ENCODE measurements around the gene PAQR3. TPM values are rescaled to one million over a fixed set of nuclear protein-coding genes. Genes with fewer than 3 reads are reported as not detected.
"Not testable (repeated sequence)": the region's sequence is repeated elsewhere in the genome, so short reads cannot be mapped to it uniquely, and the experiment has no call there.

PAQR3 gene
- total RNA-seq, 1 donor from 2014 or later = 10.6 TPM

GRCh38 chr4:78878031-78878430 lies 61.2 kb downstream of the PAQR3 start:
- intact Hi-C loops (cut with DNase I) = no loop called here
- Histone ChIP-seq H3K4me3 (no peak overlapping the region), H3K9me3 (no peaks in the 10 kb centered on the region), H3K4me1 (no peaks in the 10 kb centered on the region), H3K27me3 (no peaks in the 10 kb centered on the region), H3K36me3 (no peaks in the 10 kb centered on the region), H3K27ac (no peak overlapping the region)
- DNase-seq (ENCODE audit: extremely low spot score in 2 of 2) = no peak
- no peak for TF ChIP-seq CTCF (IDR thresholded peaks at IDR 0.05)

- H3K4me3 ChIP-seq = no peak overlapping the region
- peaks cover 0 to 11% of the 10 kb centered on the region in 2 donors for H3K36me3 ChIP-seq
- no peaks in the 10 kb centered on the region for H3K4me1 ChIP-seq
- TF ChIP-seq POLR2A (IDR thresholded peaks at IDR 0.05) (no peak), POLR2AphosphoS5 (IDR thresholded peaks at IDR 0.05; ENCODE audit: insufficient read depth in 1 of 2, low read depth in 1 of 2) (no peak)
- H3K9me3 ChIP-seq = no peaks in the 10 kb centered on the region
- no peak overlapping the region for H3K27ac ChIP-seq
- intact Hi-C loops (cut with DNase I) = no loop called here
- H3K27me3 ChIP-seq = no peaks in the 10 kb centered on the region
- DNase-seq (ENCODE audit: extremely low spot score in 2 of 2) = no peak
Observed at GRCh38 chr4:78876568-78877320, 62.5 kb downstream of the PAQR3 start.

GRCh38 chr4:78870056-78870455 lies 69.2 kb downstream of the PAQR3 start:
- no peaks in the 10 kb centered on the region for H3K4me1 ChIP-seq
- no peak for DNase-seq (ENCODE audit: extremely low spot score in 2 of 2)
- peaks cover 0 to 36% of the 10 kb centered on the region in 2 donors for H3K36me3 ChIP-seq
- no peak overlapping the region for H3K4me3 ChIP-seq
- intact Hi-C loops (cut with DNase I) = no loop called here
- no peaks in the 10 kb centered on the region for H3K27me3 ChIP-seq
- no peaks in the 10 kb centered on the region for H3K9me3 ChIP-seq
- H3K27ac ChIP-seq = no peak overlapping the region
- no peak for TF ChIP-seq POLR2AphosphoS5 (IDR thresholded peaks at IDR 0.05; ENCODE audit: insufficient read depth in 1 of 2, low read depth in 1 of 2)
- no peak for TF ChIP-seq CTCF (IDR thresholded peaks at IDR 0.05)
- no peak for TF ChIP-seq POLR2A (IDR thresholded peaks at IDR 0.05)

GRCh38 chr4:78868712-78869111 lies 70.5 kb downstream of the PAQR3 start:
- not testable (repeated sequence) for H3K4me3 ChIP-seq; H3K4me1 ChIP-seq; H3K27ac ChIP-seq; H3K9me3 ChIP-seq; H3K27me3 ChIP-seq; DNase-seq (ENCODE audit: extremely low spot score in 2 of 2)
- H3K36me3 ChIP-seq = peaks cover 0 to 36% of the 10 kb centered on the region in 2 donors
- intact Hi-C loops (cut with DNase I) = loop anchor here (10.0 kb wide), 2 partner anchors 224 to 254 kb away; no protein-coding TSS in a partner anchor

- intact Hi-C loops (cut with DNase I) = loop anchor here (10.0 kb wide), 2 partner anchors 221 to 251 kb away; no protein-coding TSS in a partner anchor
- Histone ChIP-seq H3K9me3 (no peaks in the 10 kb centered on the region), H3K4me1 (no peaks in the 10 kb centered on the region), H3K4me3 (no peak overlapping the region), H3K27me3 (no peaks in the 10 kb centered on the region), H3K36me3 (peaks cover 0 to 13% of the 10 kb centered on the region in 2 donors), H3K27ac (no peak overlapping the region)
- DNase-seq (ENCODE audit: extremely low spot score in 2 of 2) = no peak
- TF ChIP-seq POLR2AphosphoS5 (IDR thresholded peaks at IDR 0.05; ENCODE audit: insufficient read depth in 1 of 2, low read depth in 1 of 2) = no peak
- TF ChIP-seq CTCF (IDR thresholded peaks at IDR 0.05) = no peak
- TF ChIP-seq POLR2A (IDR thresholded peaks at IDR 0.05) = no peak
Observed at GRCh38 chr4:78865451-78865850, 73.8 kb downstream of the PAQR3 start.

- intact Hi-C loops (cut with DNase I) = loop anchor here (5.0 to 10.0 kb wide), 3 partner anchors 220 to 912 kb away; no protein-coding TSS in a partner anchor
- TF ChIP-seq CTCF (IDR thresholded peaks at IDR 0.05) (peak; percentile 60 to 74 (median 69)), POLR2A (IDR thresholded peaks at IDR 0.05) (no peak), POLR2AphosphoS5 (IDR thresholded peaks at IDR 0.05; ENCODE audit: insufficient read depth in 1 of 2, low read depth in 1 of 2) (peak in 1 of 2 donors; percentile 51)
- DNase-seq (ENCODE audit: extremely low spot score in 2 of 2) = no peak
- no peak overlapping the region for H3K4me3 ChIP-seq
- H3K36me3 ChIP-seq = peaks cover 0 to 13% of the 10 kb centered on the region in 2 donors
- H3K27ac ChIP-seq = no peak overlapping the region
- H3K9me3 ChIP-seq = no peaks in the 10 kb centered on the region
- no peaks in the 10 kb centered on the region for H3K4me1 ChIP-seq
- no peaks in the 10 kb centered on the region for H3K27me3 ChIP-seq
Observed at GRCh38 chr4:78864405-78865024, 74.7 kb downstream of the PAQR3 start.
